MM.1S (cell line): ENCODE data around the gene SSBP3.

Experiments used
- CTCF ChIP-seq: fragments of 300-600 bp; sonication (generic); IDR thresholded peaks from 2 replicates; pipeline ENCODE4 v1.5.1; 2016; ENCODE audit warnings: antibody characterized with exemption, low read length, mixed read lengths
- EZH2phosphoT487 ChIP-seq: fragments of 300-600 bp; sonication (generic); IDR thresholded peaks from 2 replicates; pipeline ENCODE4 v1.6.1; 2018; ENCODE audit warnings: antibody characterized with exemption, low read length

GRCh38 chr1:54311506-54311905 lies 94.7 kb downstream of the SSBP3 start:
- no peak for TF ChIP-seq CTCF
- TF ChIP-seq EZH2phosphoT487, result no peak
